K562 (cell line): Measurements from ENCODE around the gene SPI1.

Experiments
- CHD1 ChIP-seq: fragments of 200-600 bp; sonication (generic); IDR thresholded peaks from one replicate; pipeline ENCODE4 v1.6.1; 2012; ENCODE audit warnings: mild to moderate bottlenecking, moderate library complexity, low read length, inconsistent platforms
- CHD4 ChIP-seq: fragments of 200-600 bp; sonication (generic); IDR thresholded peaks from 3 replicates; pipeline ENCODE4 v1.6.1; 2012; ENCODE audit warnings: low read depth, mild to moderate bottlenecking, mixed read lengths, low read length, inconsistent platforms; ENCODE audit not compliant: insufficient read depth, insufficient replicate concordance, poor library complexity, severe bottlenecking
- CREM ChIP-seq: IDR thresholded peaks from 2 replicates; pipeline ENCODE4 v1.6.1; 2014; ENCODE audit warnings: antibody characterized with exemption, low read depth
- EGR1 ChIP-seq: fragments of 450-650 bp; conservative IDR thresholded peaks from 2 replicates; pipeline ENCODE4 v1.6.1; 2017; ENCODE audit warnings: mild to moderate bottlenecking
- HNRNPK ChIP-seq: fragments of 200-400 bp; formaldehyde crosslinking; IDR thresholded peaks from one replicate; pipeline ENCODE4 v1.6.1; 2018; ENCODE audit warnings: mild to moderate bottlenecking, low read depth, low read length; ENCODE audit not compliant: poor library complexity, severe bottlenecking
- KDM5B ChIP-seq: fragments of 200-600 bp; sonication (generic); IDR thresholded peaks from 2 replicates; pipeline ENCODE4 v1.6.1; 2012; ENCODE audit warnings: low read depth, mild to moderate bottlenecking, moderate library complexity, low read length, control low read depth, inconsistent platforms; ENCODE audit not compliant: insufficient replicate concordance
- POLR2AphosphoS5 ChIP-seq: IDR thresholded peaks from 2 replicates; pipeline ENCODE4 v1.6.1; 2011; ENCODE audit warnings: mild to moderate bottlenecking, low read depth, low read length, moderate library complexity; ENCODE audit not compliant: control insufficient read depth, insufficient read depth
- SAP30 ChIP-seq: fragments of 200-600 bp; sonication (generic); IDR thresholded peaks from 2 replicates; pipeline ENCODE4 v1.6.1; 2012; ENCODE audit warnings: borderline replicate concordance, low read depth, mild to moderate bottlenecking, moderate library complexity, low read length, control low read depth, inconsistent platforms; ENCODE audit not compliant: insufficient read depth, poor library complexity, severe bottlenecking
- ZFX ChIP-seq: sonication (generic); formaldehyde crosslinking; IDR thresholded peaks from 2 replicates; pipeline ENCODE4 v1.8.0; 2022; ENCODE audit warnings: mild to moderate bottlenecking, missing genetic modification reagents, moderate library complexity
- TF ChIP-seq, protein P1 (sequence below), 3 experiments: IDR thresholded peaks in 2 of 3; conservative IDR thresholded peaks in 1 of 3; 2 replicates each; pipeline ENCODE4 v1.5.1; 2011 to 2012; ENCODE audit warnings: low read length in 3 of 3, mild to moderate bottlenecking in 3 of 3, control low read depth in 2 of 3, improper control_type of control experiment in 1 of 3, inconsistent platforms in 1 of 3, low read depth in 1 of 3, mixed read lengths in 1 of 3, moderate library complexity in 1 of 3; ENCODE audit not compliant: insufficient read depth in 2 of 3
- TF ChIP-seq, protein P2 (sequence below), 2 experiments: fragments of 450-650 bp; conservative IDR thresholded peaks; 2 replicates each; pipeline ENCODE4 v1.6.1; 2017; ENCODE audit warnings: mild to moderate bottlenecking in 2 of 2, moderate library complexity in 2 of 2

DNA sequence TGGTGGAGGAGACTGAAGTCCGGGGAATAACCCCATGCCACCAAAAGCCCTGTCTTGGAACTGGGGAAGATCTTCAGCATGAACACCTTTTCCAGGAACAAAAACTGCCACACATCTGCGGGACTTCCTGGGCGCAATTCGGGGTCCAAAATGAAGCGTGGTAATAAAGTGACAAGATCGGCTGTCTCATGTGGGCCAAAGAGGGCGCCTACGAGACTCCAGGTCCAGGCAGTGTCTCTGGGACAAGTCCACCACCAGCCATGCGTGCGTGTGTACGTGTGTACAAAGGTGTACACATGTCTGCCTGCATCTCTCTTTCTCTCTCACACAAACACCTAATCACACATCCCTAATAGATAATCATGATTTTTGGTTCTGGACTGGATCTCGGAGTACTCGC lies 16.9 kb downstream of the SPI1 start:
- TF ChIP-seq CHD1 (no peak), HNRNPK (no peak), POLR2AphosphoS5 (no peak), CHD4 (no peak), EGR1 (no peak), ZFX (CRISPR knock-in tag) (no peak), CREM (0 out of 2 replicates have a peak, but pooled peaks have one; percentile 1), SAP30 (no peak), KDM5B (no peak)
- TF ChIP-seq, protein P1, sequence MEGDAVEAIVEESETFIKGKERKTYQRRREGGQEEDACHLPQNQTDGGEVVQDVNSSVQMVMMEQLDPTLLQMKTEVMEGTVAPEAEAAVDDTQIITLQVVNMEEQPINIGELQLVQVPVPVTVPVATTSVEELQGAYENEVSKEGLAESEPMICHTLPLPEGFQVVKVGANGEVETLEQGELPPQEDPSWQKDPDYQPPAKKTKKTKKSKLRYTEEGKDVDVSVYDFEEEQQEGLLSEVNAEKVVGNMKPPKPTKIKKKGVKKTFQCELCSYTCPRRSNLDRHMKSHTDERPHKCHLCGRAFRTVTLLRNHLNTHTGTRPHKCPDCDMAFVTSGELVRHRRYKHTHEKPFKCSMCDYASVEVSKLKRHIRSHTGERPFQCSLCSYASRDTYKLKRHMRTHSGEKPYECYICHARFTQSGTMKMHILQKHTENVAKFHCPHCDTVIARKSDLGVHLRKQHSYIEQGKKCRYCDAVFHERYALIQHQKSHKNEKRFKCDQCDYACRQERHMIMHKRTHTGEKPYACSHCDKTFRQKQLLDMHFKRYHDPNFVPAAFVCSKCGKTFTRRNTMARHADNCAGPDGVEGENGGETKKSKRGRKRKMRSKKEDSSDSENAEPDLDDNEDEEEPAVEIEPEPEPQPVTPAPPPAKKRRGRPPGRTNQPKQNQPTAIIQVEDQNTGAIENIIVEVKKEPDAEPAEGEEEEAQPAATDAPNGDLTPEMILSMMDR (IDR thresholded peaks at IDR 0.05 in 2 of 3, conservative IDR thresholded peaks at IDR 0.05 in 1 of 3; ENCODE audit: insufficient read depth in 2 of 3, low read depth in 1 of 3, low read length in 3 of 3), result no peak; a peak in 1 of 6 replicates
- TF ChIP-seq, protein P2, sequence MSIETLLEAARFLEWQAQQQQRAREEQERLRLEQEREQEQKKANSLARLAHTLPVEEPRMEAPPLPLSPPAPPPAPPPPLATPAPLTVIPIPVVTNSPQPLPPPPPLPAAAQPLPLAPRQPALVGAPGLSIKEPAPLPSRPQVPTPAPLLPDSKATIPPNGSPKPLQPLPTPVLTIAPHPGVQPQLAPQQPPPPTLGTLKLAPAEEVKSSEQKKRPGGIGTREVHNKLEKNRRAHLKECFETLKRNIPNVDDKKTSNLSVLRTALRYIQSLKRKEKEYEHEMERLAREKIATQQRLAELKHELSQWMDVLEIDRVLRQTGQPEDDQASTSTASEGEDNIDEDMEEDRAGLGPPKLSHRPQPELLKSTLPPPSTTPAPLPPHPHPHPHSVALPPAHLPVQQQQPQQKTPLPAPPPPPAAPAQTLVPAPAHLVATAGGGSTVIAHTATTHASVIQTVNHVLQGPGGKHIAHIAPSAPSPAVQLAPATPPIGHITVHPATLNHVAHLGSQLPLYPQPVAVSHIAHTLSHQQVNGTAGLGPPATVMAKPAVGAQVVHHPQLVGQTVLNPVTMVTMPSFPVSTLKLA (conservative IDR thresholded peaks at IDR 0.05), result no peak
